Raji (cell line): Measurements from ENCODE around the gene ZNF775.
A peak's percentile ranks its signal among the peaks of the same experiment; 100 is the strongest.

ENCODE experiments used
- POLR2A ChIP-seq: IDR thresholded peaks from 2 replicates; pipeline ENCODE4 v1.6.1; 2011; ENCODE audit warnings: low read depth, low read length, control low read depth; ENCODE audit not compliant: insufficient read depth

The ZNF775 gene

DNA sequence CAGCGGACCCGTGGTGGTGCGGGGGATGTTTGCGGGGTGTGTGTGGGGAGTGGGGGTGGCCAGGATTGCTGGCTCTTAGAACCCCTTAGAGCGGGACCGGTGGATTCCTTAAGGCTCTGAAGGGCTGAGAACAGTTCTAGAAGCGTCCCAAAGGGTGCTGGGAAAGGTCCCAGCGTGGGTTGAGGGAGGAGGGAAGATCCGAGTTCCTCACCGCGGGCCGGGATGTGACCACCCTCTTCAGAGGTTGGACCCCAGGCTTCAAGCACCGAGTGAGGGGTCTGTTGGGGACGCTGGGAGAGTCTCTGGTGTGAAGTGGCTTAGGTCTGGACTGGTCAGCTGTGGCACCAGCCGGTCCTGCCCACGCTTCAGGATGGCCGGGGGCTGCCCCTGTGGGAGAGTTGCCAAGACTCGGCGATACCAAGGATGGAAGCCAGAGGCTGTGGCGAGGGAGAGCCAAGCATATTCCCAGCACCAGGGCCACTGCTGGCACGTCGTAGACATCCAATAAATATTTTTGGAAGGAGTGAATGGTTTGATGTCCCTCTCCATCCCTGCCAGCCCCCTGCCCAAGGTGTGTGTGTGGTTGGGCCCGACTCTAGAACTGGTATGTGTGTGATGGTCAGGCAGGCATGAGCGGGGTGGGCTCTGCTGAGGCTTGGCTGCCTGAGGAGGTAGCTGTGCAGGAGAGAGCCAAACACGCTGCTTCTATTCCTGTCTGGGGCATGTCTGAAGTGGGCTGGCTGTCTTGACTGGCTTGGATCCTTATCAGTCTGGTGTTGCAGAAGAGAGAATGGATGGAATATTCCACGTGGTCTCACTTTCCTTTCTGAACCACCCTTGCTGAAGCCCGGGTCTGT is 19.2 kb downstream of the ZNF775 start:
- TF ChIP-seq POLR2A: no peak

DNA sequence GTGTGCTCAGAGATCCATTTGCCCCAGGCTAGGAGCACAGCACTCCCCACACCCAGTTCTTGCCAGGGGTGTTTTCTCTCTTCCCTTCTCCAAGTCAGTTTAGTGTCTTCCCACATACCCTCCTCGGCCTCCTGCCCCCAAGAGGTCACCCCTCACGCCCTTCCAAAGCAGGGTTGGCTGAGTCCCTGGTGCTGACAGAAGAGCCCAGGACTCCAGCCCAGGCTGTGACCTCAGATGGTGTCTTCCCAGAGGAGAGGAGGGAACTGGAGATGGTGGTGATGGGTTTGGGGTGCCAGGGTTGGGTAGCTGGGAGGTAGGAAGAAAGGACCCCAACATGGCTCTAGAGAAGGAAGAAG is 19.8 kb downstream of the ZNF775 start:
- no peak for TF ChIP-seq POLR2A

DNA sequence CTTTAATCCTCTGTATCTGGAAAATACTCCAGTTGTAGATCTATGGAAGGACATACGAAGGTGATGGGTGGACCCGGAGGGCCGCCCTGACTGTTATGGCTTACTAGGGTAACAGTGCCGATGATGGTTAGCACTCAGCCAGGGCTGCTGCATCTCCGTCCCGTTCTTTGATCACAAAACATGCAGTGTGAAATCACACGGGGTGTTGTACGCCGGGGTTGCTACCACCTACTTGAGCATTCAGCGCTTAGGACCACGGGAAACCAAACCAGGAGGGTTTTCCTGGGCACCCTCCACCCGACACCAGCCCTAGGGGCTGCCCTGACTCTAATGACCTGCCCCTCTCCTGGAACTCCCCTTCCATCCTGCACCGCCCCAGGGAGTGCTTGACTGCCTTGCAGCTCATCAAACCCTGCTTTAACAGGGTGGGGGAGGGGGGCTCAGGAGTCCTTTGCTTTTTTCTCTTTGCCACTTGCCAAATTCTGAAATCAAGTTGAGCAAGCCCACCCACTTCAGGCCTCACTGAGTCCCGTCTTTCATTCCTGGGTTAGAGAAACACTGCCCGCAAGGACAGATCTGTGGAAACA is 20.4 kb downstream of the ZNF775 start:
- TF ChIP-seq POLR2A: no peak

DNA sequence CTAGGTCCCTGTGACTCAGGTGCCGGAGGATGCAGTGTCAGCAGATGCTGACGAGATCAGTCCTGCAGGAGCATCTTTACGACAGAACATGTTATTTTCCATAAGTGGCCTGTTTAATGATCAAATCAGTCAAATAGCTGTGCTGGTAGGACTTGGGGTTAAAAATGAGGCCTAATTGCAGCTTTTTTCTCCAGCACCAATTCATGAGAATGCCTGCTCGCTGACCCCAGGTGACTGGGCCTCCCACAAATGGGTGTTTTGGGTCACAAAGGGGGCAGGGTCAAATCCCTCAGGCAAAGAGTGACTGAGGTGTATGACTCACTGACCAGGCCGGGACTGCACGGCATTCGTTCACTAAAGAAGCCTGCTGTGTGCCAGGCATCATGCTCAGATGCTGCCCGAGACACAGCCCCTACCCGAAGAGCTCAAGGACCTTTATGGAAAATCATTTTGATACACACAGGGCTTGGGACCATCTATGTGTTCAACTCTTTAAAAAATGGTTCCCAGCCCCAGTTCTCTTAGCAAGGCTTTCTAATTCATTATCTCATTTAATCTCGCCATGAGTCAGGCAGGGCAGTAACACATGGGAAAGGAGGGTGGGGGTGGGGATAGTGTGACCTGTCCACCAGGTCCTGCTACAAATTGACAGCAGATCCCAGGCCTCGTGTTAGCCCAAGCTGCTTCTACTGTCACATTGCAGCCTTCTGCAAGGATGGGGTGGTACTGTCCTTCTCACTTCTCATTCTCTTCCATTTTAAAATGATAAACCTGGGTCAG is 21.1 kb downstream of the ZNF775 start:
- TF ChIP-seq POLR2A: no peak

DNA sequence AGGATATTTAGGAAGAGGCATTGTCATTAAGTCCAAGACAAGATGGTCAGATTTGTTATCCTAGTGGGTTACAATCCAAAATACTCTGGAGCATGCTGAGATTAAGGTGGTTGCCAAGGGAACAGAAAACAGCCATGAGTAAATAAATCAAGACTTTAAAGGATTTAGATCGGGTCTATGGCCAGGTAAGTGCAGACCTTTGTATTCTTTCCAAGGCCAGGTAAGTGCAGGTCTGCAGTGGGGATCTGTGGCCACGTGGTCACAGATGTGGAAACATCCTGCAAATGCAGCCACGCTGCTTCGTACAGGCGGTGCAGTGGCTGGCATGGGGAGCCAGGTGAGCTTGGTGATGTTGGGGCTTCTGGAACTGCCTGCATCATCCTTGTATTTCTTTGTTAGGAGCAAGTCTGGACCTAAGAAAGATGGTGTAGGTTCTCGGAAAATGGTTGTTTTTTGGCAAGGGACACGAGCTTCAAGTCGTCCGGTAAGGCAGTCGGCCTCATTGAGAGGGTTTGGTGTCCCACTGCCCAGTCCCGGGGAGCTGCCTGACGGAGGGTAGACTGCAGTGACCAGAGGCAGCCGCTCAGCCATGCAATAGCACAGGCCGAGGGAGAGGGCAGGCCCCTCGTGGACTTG is 21.8 kb downstream of the ZNF775 start:
- no peak for TF ChIP-seq POLR2A

DNA sequence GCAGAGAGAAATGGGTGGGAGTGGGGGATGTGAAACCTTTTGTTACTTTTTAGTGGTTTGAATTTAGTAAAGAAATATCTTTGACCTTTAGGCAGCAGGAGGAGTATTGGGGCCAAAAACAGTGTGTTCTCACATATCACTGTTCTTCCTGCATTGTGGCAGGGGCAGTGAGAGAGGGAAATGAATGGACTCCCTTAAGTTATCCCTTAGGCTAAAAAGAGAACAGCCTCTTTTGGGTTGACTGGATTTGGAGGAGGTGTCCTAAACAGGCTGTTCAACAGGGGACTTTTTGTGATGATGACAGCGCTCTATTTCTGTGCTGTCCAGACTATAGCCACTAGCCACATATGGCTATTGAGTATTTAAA is 22.3 kb downstream of the ZNF775 start:
- no peak for TF ChIP-seq POLR2A

DNA sequence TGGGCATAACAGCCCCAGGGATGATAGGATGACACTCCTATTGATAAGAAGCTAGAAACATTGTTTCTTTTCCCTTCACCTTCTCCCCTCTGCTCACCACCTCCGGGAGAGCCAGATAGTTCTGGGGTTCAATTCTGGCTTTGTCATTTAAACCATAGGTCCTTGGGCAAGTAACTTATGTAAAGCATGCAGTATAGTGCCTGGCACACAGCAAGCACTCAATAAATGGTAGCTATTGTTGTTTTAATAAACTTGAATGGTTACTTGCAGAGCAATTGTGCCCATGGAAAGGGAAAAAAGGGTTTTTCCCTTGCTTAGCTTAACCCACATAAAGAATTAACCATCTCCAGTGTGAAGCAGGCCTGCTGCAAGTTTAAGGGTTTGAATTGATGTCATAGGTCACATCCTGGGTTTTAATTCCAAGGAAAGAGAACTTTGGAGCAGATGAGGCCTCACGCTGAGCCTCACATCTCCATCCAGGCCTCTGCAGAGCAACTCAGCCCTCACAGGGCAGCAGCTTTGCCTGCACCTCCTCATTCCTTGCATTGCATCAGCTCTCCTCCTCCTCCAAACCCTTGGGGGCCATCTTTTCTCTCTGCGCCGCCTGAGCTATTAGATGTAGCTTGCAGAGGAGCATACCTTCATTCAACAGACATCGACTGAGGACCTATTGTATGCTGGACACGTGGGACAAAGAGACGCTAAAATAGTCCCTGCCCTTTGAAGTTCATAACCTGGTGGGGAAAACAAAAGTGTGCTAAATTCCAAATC is 22.9 kb downstream of the ZNF775 start:
- no peak for TF ChIP-seq POLR2A

DNA sequence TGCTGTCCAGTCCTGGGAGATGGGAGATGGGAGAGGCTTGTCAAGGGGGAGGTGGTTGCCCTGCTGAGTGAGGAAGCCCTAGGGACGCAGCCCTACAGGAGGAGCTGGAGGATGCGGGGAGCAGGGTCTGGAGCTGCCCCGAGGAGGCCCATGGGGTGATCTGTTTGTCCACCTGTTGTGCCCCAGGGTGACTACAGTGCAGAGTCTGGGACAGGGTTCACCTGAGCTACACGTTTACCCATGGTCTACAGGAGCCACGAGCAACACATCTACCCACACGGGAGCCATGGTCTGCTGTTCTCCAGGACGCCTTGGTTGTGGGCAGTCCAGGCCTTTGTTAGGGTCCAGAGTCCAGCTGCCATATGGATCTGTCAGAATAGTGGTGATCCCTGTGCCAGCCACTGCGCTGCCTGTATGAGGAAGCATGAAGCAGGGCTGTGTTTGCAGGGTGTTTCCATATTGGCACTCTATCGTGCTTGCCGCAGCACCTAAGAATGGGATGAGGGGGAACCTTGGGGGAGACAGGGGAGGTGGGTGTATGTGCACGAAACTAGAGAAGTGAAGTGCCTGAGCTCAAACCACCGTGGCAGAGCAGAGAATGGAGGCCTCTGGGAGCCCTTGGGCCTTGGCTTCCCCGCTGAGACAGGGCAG is 23.7 kb downstream of the ZNF775 start:
- no peak for TF ChIP-seq POLR2A

DNA sequence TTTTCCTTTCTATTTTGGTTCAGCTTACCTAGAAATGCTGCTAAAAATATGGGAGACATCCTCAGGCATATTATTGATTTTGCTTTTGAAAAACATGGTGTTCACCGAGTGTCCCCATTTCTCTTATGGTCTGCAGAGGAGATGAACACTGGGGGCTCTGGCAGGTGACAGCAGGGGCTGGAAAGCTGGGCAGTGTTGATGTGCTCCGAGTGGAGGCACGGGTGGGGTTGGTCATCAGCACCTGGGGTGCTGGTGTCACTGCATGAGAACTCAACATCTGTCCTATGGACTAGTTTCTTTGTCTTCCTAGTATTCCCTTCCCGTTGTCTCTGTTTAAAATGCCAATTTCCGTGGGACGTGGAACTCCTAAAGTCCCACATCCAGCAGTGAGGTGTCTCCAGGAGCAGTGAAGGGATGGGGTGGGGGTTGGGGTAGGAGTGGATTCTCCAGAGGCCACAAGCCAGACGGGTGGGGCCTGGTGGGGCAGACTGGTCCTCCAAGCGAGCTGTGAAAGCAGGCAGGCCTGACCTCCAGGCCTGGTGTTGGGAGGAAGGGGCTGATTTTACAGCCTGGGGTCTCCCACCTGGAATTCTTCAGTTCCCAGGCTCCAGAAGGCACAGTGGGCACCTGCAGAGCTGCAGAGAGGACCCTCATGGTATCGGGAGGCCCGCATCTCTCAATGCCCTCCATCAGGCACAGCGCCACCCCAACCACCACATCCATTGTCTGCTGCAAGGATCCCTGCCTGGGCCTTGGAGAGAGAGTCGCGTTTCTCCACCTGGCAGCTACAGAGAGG is 24.4 kb downstream of the ZNF775 start:
- no peak for TF ChIP-seq POLR2A

DNA sequence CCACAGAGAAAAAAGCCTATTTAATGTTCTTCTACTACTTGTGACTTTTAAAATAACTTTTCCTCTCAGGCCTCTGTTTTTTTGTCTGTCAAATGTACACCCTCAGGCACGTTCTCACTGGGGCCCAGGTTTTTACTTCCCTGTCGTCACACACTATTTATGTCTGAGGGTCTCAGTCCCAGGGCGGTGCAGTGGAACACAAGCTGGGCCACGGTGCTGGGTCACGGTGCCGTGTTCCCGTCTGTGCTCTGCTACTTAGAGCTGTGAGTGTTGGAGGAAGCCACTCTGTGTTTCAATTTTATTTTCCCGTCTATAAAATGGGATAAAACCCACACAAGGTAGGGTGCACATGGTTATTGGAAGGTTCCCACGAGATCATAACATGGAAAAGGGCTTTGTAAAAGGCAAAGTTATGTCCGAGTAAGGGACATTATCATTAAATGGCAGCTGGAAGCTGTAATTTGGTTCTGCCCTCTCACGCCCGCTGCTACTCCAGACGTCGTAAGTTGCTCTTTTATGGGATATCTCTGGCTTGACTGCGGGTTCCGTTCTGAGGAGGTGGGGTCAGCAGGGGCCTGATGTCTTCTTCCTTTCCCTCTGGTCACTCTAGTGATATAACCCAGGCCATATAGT is 25.2 kb downstream of the ZNF775 start:
- TF ChIP-seq POLR2A: no peak

DNA sequence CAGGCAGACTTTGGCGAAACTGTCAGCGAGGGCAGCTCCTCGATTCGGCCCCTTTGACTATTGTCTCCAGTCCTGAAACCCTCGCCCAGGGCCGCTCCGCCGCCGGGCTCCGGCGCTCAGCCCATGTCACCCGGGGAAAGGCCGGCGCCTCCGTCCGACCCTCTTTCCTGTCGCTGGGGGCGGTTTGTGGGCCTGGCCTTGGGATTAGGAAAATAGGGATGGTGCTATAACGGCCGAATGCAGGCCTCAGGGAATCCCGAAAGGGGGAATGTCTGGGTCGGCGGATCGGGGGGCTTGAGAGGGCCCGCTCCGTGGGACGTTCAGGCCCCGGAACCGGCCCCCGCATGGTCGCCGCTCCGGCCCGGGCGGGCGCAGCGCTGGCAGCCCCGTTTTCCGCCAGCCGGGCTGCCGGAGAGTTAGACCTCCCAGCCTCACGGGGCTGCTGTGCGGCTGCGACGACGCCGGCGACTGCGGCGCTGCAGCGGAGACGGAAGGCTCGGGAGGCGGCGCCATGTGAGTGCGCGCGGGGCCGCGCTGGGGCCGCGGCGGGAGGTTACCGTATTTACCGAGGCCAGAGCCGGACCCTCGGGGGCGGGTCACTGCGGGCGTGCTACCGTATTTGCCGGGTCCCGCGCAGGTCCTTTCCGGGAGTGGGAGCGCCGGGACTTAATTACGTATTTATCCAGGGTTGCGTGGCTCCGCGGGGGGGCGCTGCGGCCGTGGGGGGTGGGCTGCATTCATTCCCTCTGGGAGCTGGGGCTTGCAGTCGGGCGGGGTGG is 25.9 kb downstream of the ZNF775 start:
- TF ChIP-seq POLR2A: peak; percentile 68

DNA sequence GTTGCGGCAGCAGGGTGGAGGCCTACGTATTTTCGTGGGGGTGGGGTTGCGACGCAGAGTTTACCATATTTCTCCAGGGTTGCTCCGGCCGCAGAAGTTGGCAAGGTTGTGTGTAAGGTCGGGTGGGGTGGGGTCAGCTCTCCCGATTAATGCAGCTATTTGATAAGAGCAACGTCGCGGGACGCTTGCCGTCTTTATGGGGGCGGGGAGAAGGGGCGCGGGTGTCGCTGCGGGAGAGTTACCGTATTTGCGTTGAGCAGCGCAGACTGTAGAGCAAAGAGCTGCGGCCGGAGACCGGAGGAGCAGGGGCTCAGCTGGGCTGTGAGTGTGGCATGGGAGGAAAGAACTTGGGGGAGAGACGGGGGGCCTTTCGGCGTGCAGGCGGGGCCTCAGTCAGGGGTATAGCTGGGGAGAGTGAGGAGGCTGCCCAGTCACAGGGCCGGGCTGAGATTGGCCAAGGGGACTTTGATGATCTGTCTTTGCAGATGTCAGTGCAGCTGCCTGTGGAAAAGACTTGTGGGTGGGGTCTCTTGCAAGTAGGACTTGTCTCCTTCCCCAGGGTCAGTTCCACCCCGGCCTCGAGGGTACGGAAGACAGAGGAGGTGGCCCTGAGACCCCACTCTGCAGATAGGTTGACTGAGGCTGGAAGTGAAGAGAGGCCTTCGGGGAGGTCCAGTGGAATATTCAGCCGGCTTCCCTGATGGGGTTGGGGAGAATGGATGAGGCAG is 26.6 kb downstream of the ZNF775 start:
- TF ChIP-seq POLR2A: no peak; the same call in 1 of the 2 replicates
